HepG2 (cell line): ENCODE results near the gene RAPSN. TPM values are rescaled to one million over a fixed set of nuclear protein-coding genes. Genes with fewer than 3 reads are reported as not detected.

Source experiments
- ATAC-seq: fragments of 200-7000 bp; cut with Tn5 transposase; 3 replicates; pipeline ENCODE4 v1.9.1; 2020; ENCODE audit warnings: mild to moderate bottlenecking, moderate library complexity
- BruUV-seq: library from RNA; stranded (reverse); fragments of 400-500 nt; replicated peaks from 2 replicates; lab custom pipeline; 2021; lab: Mats Ljungman, UMichigan
- CTCF ChIA-PET: fragments of 300-600 bp; formaldehyde crosslinking; extraction: SDS; loops from one replicate; lab custom pipeline; 2021; ENCODE audit warnings: low total read pairs, inconsistent platforms, low intra/inter-chr PET ratio; lab: Yijun Ruan, JAX
- POLR2A ChIA-PET: fragments of 350-600 bp; sonication (Branson Sonifier 250); formaldehyde crosslinking; loops from one replicate; lab custom pipeline; 2020; ENCODE audit warnings: antibody characterized with exemption, inconsistent platforms; lab: Yijun Ruan, JAX
- DNase-seq: peaks from one replicate; pipeline ENCODE4 v3.0.0-alpha.2; 2015; ENCODE audit warnings: low spot score
- FAIRE-seq: peaks from 3 replicates; lab custom pipeline; 2011; peaks lifted over from hg19 to GRCh38; lab: Jason Lieb, UNC
- H2AFZ ChIP-seq: one replicate; pipeline ENCODE4 v1.6.1; 2011; ENCODE audit warnings: low read length, inconsistent platforms
- H3K27ac ChIP-seq: fragments of 300-600 bp; 3 replicates; pipeline ENCODE4 v1.8.0; 2011; ENCODE audit warnings: mixed run types, mild to moderate bottlenecking, mixed read lengths, low read length, inconsistent platforms; ENCODE audit not compliant: insufficient read depth; ENCODE audit errors: extremely low read length
- H3K27me3 ChIP-seq, 2 experiments: fragments of 200-600 bp in 1 of 2; 2 replicates in 1 of 2; 3 replicates in 1 of 2; pipeline versions ENCODE4 v1.6.0 to v1.8.0; 2011; ENCODE audit warnings: low read length in 2 of 2, mild to moderate bottlenecking in 2 of 2, moderate library complexity in 2 of 2, inconsistent platforms in 1 of 2; ENCODE audit not compliant: insufficient read depth in 2 of 2, control insufficient read depth in 1 of 2
- H3K36me3 ChIP-seq, 2 experiments: fragments of 200-600 bp in 1 of 2; replicated peaks in 1 of 2; 2 replicates in 1 of 2; 3 replicates in 1 of 2; pipeline versions ENCODE4 v1.5.1 to v1.8.0; 2011; ENCODE audit warnings: low read length in 2 of 2, inconsistent platforms in 1 of 2; ENCODE audit not compliant: insufficient read depth in 2 of 2, control insufficient read depth in 1 of 2
- H3K4me1 ChIP-seq: 2 replicates; pipeline ENCODE4 v1.5.1; 2012; ENCODE audit warnings: low read length, inconsistent platforms; ENCODE audit not compliant: insufficient read depth
- H3K4me2 ChIP-seq: 2 replicates; pipeline ENCODE4 v1.6.0; 2011; ENCODE audit warnings: low read depth, low read length, inconsistent platforms
- H3K4me3 ChIP-seq, 3 experiments: fragments of 200-600 bp in 1 of 3; sonication (generic), shearing (Covaris generic) in 1 of 3; replicated peaks in 1 of 3; 2 replicates each; pipeline ENCODE4 v1.5.1; 2011 to 2016; ENCODE audit warnings: low read length in 3 of 3, inconsistent platforms in 2 of 3, low read depth in 2 of 3, mild to moderate bottlenecking in 2 of 3, control low read depth in 1 of 3, mixed read lengths in 1 of 3; ENCODE audit not compliant: insufficient read depth in 1 of 3
- H3K79me2 ChIP-seq: one replicate; pipeline ENCODE4 v1.6.1; 2011; ENCODE audit warnings: low read length, inconsistent platforms; ENCODE audit not compliant: insufficient read depth
- H3K9ac ChIP-seq: 2 replicates; pipeline ENCODE4 v1.6.0; 2011; ENCODE audit warnings: mild to moderate bottlenecking, low read depth, low read length, inconsistent platforms; ENCODE audit not compliant: insufficient read depth
- H3K9me3 ChIP-seq: 2 replicates; pipeline ENCODE4 v1.5.1; 2012; ENCODE audit warnings: mild to moderate bottlenecking, low read length
- H4K20me1 ChIP-seq: 2 replicates; pipeline ENCODE4 v1.6.0; 2011; ENCODE audit warnings: inconsistent platforms, mild to moderate bottlenecking, low read length, moderate library complexity; ENCODE audit not compliant: insufficient read depth
- FOXK2 ChIP-seq: fragments of 450-650 bp; IDR thresholded peaks from 2 replicates; pipeline ENCODE4 v1.6.1; 2016
- GPBP1L1 ChIP-seq: sonication (generic); formaldehyde crosslinking; IDR thresholded peaks from 2 replicates; pipeline ENCODE4 v1.5.0; 2020; ENCODE audit warnings: mild to moderate bottlenecking, missing genetic modification reagents
- GTF3A ChIP-seq: sonication (generic); formaldehyde crosslinking; conservative IDR thresholded peaks from 2 replicates; pipeline ENCODE4 v1.4.0; 2020; ENCODE audit warnings: mild to moderate bottlenecking, missing genetic modification reagents
- HNF4G ChIP-seq, 2 experiments: sonication (generic) in 1 of 2; formaldehyde crosslinking in 1 of 2; IDR thresholded peaks; 2 replicates each; pipeline versions ENCODE4 v1.4.0 to v1.6.1; 2011 to 2020; ENCODE audit warnings: borderline replicate concordance in 2 of 2, low read depth in 2 of 2, mild to moderate bottlenecking in 2 of 2, low read length in 1 of 2, missing genetic modification reagents in 1 of 2, moderate library complexity in 1 of 2
- HNRNPL ChIP-seq: fragments of 200-400 bp; formaldehyde crosslinking; IDR thresholded peaks from 2 replicates; pipeline ENCODE4 v1.6.1; 2017; ENCODE audit warnings: mild to moderate bottlenecking, low read depth, low read length
- KDM6A ChIP-seq: IDR thresholded peaks from 2 replicates; pipeline ENCODE4 v1.6.1; 2016; ENCODE audit warnings: low read depth
- KLF12 ChIP-seq: sonication (generic); formaldehyde crosslinking; IDR thresholded peaks from 2 replicates; pipeline ENCODE4 v1.4.0; 2020; ENCODE audit warnings: missing genetic modification reagents, borderline replicate concordance
- MAFG ChIP-seq: sonication (generic); formaldehyde crosslinking; IDR thresholded peaks from 2 replicates; pipeline ENCODE4 v1.5.1; 2020; ENCODE audit warnings: mild to moderate bottlenecking, missing genetic modification reagents
- MIER3 ChIP-seq: IDR thresholded peaks from 2 replicates; pipeline ENCODE4 v1.6.1; 2016; ENCODE audit warnings: missing compliant biosample characterization, borderline replicate concordance
- NCOA2 ChIP-seq: sonication (generic); formaldehyde crosslinking; IDR thresholded peaks from 2 replicates; pipeline ENCODE4 v1.8.0; 2022; ENCODE audit warnings: inconsistent platforms
- PTBP1 ChIP-seq: fragments of 200-400 bp; formaldehyde crosslinking; IDR thresholded peaks from 2 replicates; pipeline ENCODE4 v1.6.1; 2018; ENCODE audit warnings: low read length, low read depth; ENCODE audit not compliant: poor library complexity, severe bottlenecking
- RBFOX2 ChIP-seq: fragments of 200-400 bp; formaldehyde crosslinking; IDR thresholded peaks from 2 replicates; pipeline ENCODE4 v1.6.1; 2017; ENCODE audit warnings: low read depth, mild to moderate bottlenecking, low read length
- SMARCE1 ChIP-seq: fragments of 450-650 bp; IDR thresholded peaks from 2 replicates; pipeline ENCODE4 v1.6.1; 2017; ENCODE audit warnings: borderline replicate concordance
- SP2 ChIP-seq: sonication (generic); formaldehyde crosslinking; IDR thresholded peaks from 2 replicates; pipeline ENCODE4 v1.5.1; 2020; ENCODE audit warnings: mild to moderate bottlenecking, missing genetic modification reagents
- TAF15 ChIP-seq: fragments of 200-400 bp; formaldehyde crosslinking; IDR thresholded peaks from one replicate; pipeline ENCODE4 v1.6.1; 2018; ENCODE audit warnings: mild to moderate bottlenecking, low read depth, low read length; ENCODE audit not compliant: poor library complexity, severe bottlenecking
- TBX3 ChIP-seq: fragments of 450-650 bp; IDR thresholded peaks from 2 replicates; pipeline ENCODE4 v1.6.1; 2017; ENCODE audit warnings: antibody characterized with exemption, mild to moderate bottlenecking, inconsistent platforms, borderline replicate concordance
- TCF7L2 ChIP-seq: IDR thresholded peaks from 2 replicates; pipeline ENCODE4 v1.6.1; 2011; ENCODE audit warnings: mild to moderate bottlenecking, low read depth, low read length, moderate library complexity
- TFE3 ChIP-seq: IDR thresholded peaks from 2 replicates; pipeline ENCODE4 v1.6.1; 2016
- ZNF17 ChIP-seq: sonication (generic); formaldehyde crosslinking; IDR thresholded peaks from 2 replicates; pipeline ENCODE4 v1.5.0; 2020; ENCODE audit warnings: mild to moderate bottlenecking, missing genetic modification reagents
- ZNF446 ChIP-seq: sonication (generic); formaldehyde crosslinking; IDR thresholded peaks from 2 replicates; pipeline ENCODE4 v1.5.0; 2020; ENCODE audit warnings: mild to moderate bottlenecking, missing genetic modification reagents
- ZSCAN21 ChIP-seq: sonication (generic); formaldehyde crosslinking; IDR thresholded peaks from 2 replicates; pipeline ENCODE4 v1.8.0; 2022; ENCODE audit warnings: mild to moderate bottlenecking, missing genetic modification reagents, moderate library complexity, borderline replicate concordance
- WGBS: methylation state at CpG from one replicate; pipeline ENCODE4 v1.1.6; 2017; ENCODE audit warnings: low lambda C conversion rate; 5-methylcytosine and 5-hydroxymethylcytosine counted together
- in situ Hi-C: cut with HindIII; loops from 2 replicates; pipeline ENCODE4 v1.10.0; 2017; ENCODE audit warnings: low pct_unique_long_range_greater_than_20kb; ENCODE audit not compliant: extremely low pct_ligation_motif_present
- intact Hi-C: fragments of 100-400 bp; cut with micrococcal nuclease; formaldehyde crosslinking; loops from one replicate; pipeline ENCODE4 v1.10.0; 2022; ENCODE audit not compliant: unreplicated experiment
- polyA plus RNA-seq, 8 experiments: library from polyadenylated mRNA; depleted of rRNA in 3 of 8; stranded (reverse) in 7 of 8; unstranded in 1 of 8; fragments of >200 nt; fragmentation: Illumina TruSeq in 4 of 8; extraction: Trizol in 4 of 8; gene quantifications; 2 replicates each; pipeline versions ENCODE4 v1.2.1 to v1.2.3, GENCODE V29; 2011 to 2016; ENCODE audit warnings: low read depth in 4 of 8, missing spikeins in 1 of 8, mixed read lengths in 1 of 8; ENCODE audit not compliant: insufficient read depth in 1 of 8
- total RNA-seq, 5 experiments: library from RNA; depleted of rRNA; stranded (reverse); fragments of >200 nt; fragmentation: Illumina TruSeq; extraction: Trizol; gene quantifications; 2 replicates each; pipeline ENCODE4 v1.2.3, GENCODE V29; 2016; ENCODE audit warnings: low read depth in 1 of 5

RAPSN gene
- total and polyA plus RNA-seq, 2 of the 13 experiments (the other 11 are each of a cell fraction or from before 2014, with no cell fraction given): 0.15 to 1.2 TPM

DNA sequence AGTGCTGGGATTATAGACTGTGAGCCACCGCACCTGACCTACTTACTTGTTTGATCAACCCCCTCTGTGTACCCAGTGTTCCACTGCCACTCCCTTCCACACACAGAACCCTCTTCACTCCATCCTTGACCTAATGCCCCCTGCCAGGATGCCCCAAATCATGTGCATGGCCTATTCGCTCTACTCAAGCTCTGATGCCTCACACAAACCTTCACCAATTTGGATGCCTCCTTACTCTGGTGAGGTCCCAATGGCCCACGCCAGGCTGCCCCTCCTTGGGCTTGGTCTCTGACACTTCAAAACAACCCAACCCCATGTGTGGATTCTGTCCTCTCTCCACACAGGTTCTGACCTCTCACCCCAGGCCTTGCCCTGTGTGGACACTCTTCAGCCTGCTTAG, 13.2 kb downstream of the RAPSN start (continued):
- peak; percentile 72 for TF ChIP-seq NCOA2
- TF ChIP-seq HNF4G (IDR thresholded peaks at IDR 0.05; ENCODE audit: borderline replicate concordance, low read depth, low read length): peak; percentile 35; the same call in 1 of the 2 replicates
- peak; percentile 37; the same call in 1 of the 2 replicates for TF ChIP-seq HNF4G (CRISPR knock-in tag; IDR thresholded peaks at IDR 0.05; ENCODE audit: borderline replicate concordance, low read depth)
- peak; percentile 69 for TF ChIP-seq MIER3 (CRISPR knock-in tag)
- 0 out of 2 replicates have a peak, but pooled peaks have one; percentile 19 for TF ChIP-seq KDM6A
- TF ChIP-seq KLF12 (CRISPR knock-in tag): no peak
- no peak for TF ChIP-seq TBX3
- TF ChIP-seq HNRNPL: 0 out of 2 replicates have a peak, but pooled peaks have one; percentile 56
- peak; percentile 70 for TF ChIP-seq TFE3 (CRISPR knock-in tag)
- TF ChIP-seq PTBP1: no peak

GRCh38 chr11:47434011-47434786, 14.7 kb downstream of the RAPSN start:
- BruUV-seq: no TSS peak
- Histone ChIP-seq H2AFZ (no peak overlapping the region), H3K27me3 (no peaks in the 10 kb centered on the region; a peak in 1 of 5 replicates), H3K9me3 (no peaks in the 10 kb centered on the region), H3K9ac (no peak overlapping the region), H3K4me3 (no peak overlapping the region), H3K36me3 (no peaks in the 10 kb centered on the region), H3K4me1 (peaks cover 85% of the 10 kb centered on the region), H3K4me2 (no peak overlapping the region), H3K79me2 (no peaks in the 10 kb centered on the region), H4K20me1 (no peaks in the 10 kb centered on the region), H3K27ac (no peak overlapping the region)
- WGBS: 82% methylated on average over 7 of the region's 7 CpGs
- in situ Hi-C loops: no loop called here
- DNase-seq: no peak
- intact Hi-C loops: no loop called here
- ChIA-PET CTCF (no interaction called here), POLR2A (interaction anchor here (2.3 kb wide), 1 partner anchor 25 kb away, joined by 6 read pairs; the partner anchor contains the start of gene SLC39A13)
- no peak for TF ChIP-seq NCOA2
- no peak for TF ChIP-seq ZNF446 (CRISPR knock-in tag)
- no peak for TF ChIP-seq FOXK2
- TF ChIP-seq RBFOX2: no peak
- no peak for TF ChIP-seq HNF4G (IDR thresholded peaks at IDR 0.05; ENCODE audit: borderline replicate concordance, low read depth, low read length)
- TF ChIP-seq HNF4G (CRISPR knock-in tag; IDR thresholded peaks at IDR 0.05; ENCODE audit: borderline replicate concordance, low read depth): no peak
- no peak for TF ChIP-seq TCF7L2
- TF ChIP-seq TAF15: no peak
- no peak for TF ChIP-seq GTF3A (CRISPR knock-in tag)
- TF ChIP-seq SP2: no peak
- TF ChIP-seq ZNF17 (CRISPR knock-in tag): no peak
- no peak for TF ChIP-seq MAFG (CRISPR knock-in tag)
- TF ChIP-seq GPBP1L1 (CRISPR knock-in tag): no peak
- no peak for TF ChIP-seq SMARCE1
- no peak for TF ChIP-seq ZSCAN21 (CRISPR knock-in tag)
- no peak for FAIRE-seq
- no peak for ATAC-seq
